GM12801 (cell line): ENCODE results near the gene MRPL50.

Source experiments
- CTCF ChIP-seq: IDR thresholded peaks from one replicate; pipeline ENCODE4 v1.5.1; 2011; ENCODE audit warnings: control low read depth; ENCODE audit not compliant: insufficient read length; ENCODE audit errors: extremely low read depth

MRPL50 gene

GRCh38 chr9:101400120-101400519, 1.7 kb upstream of the MRPL50 start:
- TF ChIP-seq CTCF = no peak

- no peak for TF ChIP-seq CTCF
These were observed 1.2 kb upstream of the MRPL50 start for GRCh38 chr9:101399643-101399970.

GRCh38 chr9:101398930-101399642, 668 bp upstream of the MRPL50 start:
- no peak for TF ChIP-seq CTCF

GRCh38 chr9:101397746-101398067, 711 bp downstream of the MRPL50 start:
- TF ChIP-seq CTCF = no peak

- TF ChIP-seq CTCF = no peak
These were observed 3.7 kb downstream of the MRPL50 start for GRCh38 chr9:101394687-101395086.

GRCh38 chr9:101393135-101393534, 5.3 kb downstream of the MRPL50 start:
- no peak for TF ChIP-seq CTCF

- TF ChIP-seq CTCF = no peak
These were observed 9.9 kb downstream of the MRPL50 start for GRCh38 chr9:101388507-101388993.
